Neural cell (in vitro differentiated cells): ENCODE data around the gene MYBPHL. TPM values are rescaled to one million over a fixed set of nuclear protein-coding genes. Genes with fewer than 3 reads are reported as not detected.

Experiments used
- H2AFZ ChIP-seq: fragments of 200-600, 300-800 bp; sonication (generic), shearing (Covaris generic); 2 replicates; pipeline ENCODE4 v1.6.0; 2014; ENCODE audit warnings: low read depth, mild to moderate bottlenecking, antibody characterized with exemption, low read length, moderate library complexity
- H3F3A ChIP-seq: fragments of 200-600 bp; shearing (Covaris generic); 2 replicates; pipeline ENCODE4 v1.6.1; 2016; ENCODE audit warnings: mild to moderate bottlenecking, moderate library complexity, mixed read lengths, antibody characterized with exemption, low read length; ENCODE audit not compliant: insufficient read depth, poor library complexity, severe bottlenecking
- H3K27ac ChIP-seq: fragments of 200-600, 300-800 bp; sonication (generic), shearing (Covaris generic); 2 replicates; pipeline ENCODE4 v1.5.1; 2014; ENCODE audit warnings: mild to moderate bottlenecking, low read length, moderate library complexity
- H3K27me3 ChIP-seq: fragments of 300-800, 200-600 bp; sonication (generic), shearing (Covaris generic); 2 replicates; pipeline ENCODE4 v1.6.0; 2014; ENCODE audit warnings: mild to moderate bottlenecking, low read depth, low read length, moderate library complexity; ENCODE audit not compliant: insufficient read depth
- H3K36me3 ChIP-seq: fragments of 300-800, 200-600 bp; sonication (generic), shearing (Covaris generic); 2 replicates; pipeline ENCODE4 v1.5.1; 2014; ENCODE audit warnings: mild to moderate bottlenecking, antibody characterized with exemption, low read length, moderate library complexity; ENCODE audit not compliant: insufficient read depth
- H3K4me2 ChIP-seq: fragments of 300-800, 200-600 bp; sonication (generic), shearing (Covaris generic); 2 replicates; pipeline ENCODE4 v1.6.0; 2014; ENCODE audit warnings: mild to moderate bottlenecking, low read length
- H3K4me3 ChIP-seq: fragments of 300-800, 200-600 bp; sonication (generic), shearing (Covaris generic); 2 replicates; pipeline ENCODE4 v1.5.1; 2014; ENCODE audit warnings: mild to moderate bottlenecking, low read length, moderate library complexity
- H3K79me2 ChIP-seq: fragments of 200-600 bp; shearing (Covaris generic); replicated peaks from 2 replicates; pipeline ENCODE4 v1.6.0; 2014; ENCODE audit warnings: mild to moderate bottlenecking, low read length, moderate library complexity; ENCODE audit not compliant: insufficient read depth
- H3K9ac ChIP-seq: fragments of 300-800, 200-600 bp; sonication (generic), shearing (Covaris generic); 2 replicates; pipeline ENCODE4 v1.6.1; 2016; ENCODE audit warnings: mild to moderate bottlenecking, low read length, mixed read lengths
- H3K9me2 ChIP-seq: fragments of 200-600 bp; shearing (Covaris generic); 2 replicates; pipeline ENCODE4 v1.6.1; 2016; ENCODE audit warnings: mild to moderate bottlenecking, low read length, mixed read lengths; ENCODE audit not compliant: insufficient read depth
- H3K9me3 ChIP-seq: fragments of 200-600, 300-800 bp; sonication (generic), shearing (Covaris generic); 2 replicates; pipeline ENCODE4 v1.6.1; 2016; ENCODE audit warnings: mild to moderate bottlenecking, mixed run types, low read length, moderate library complexity, mixed read lengths
- H4K20me1 ChIP-seq: fragments of 200-600 bp; shearing (Covaris generic); 2 replicates; pipeline ENCODE4 v1.6.1; 2016; ENCODE audit warnings: mild to moderate bottlenecking, mixed run types; ENCODE audit not compliant: insufficient read depth
- EZH2 ChIP-seq: fragments of 200-600, 300-800 bp; shearing (Covaris generic), sonication (generic); IDR thresholded peaks from 2 replicates; pipeline ENCODE4 v1.6.1; 2014; ENCODE audit warnings: antibody characterized with exemption, low read length, borderline replicate concordance, mild to moderate bottlenecking; ENCODE audit not compliant: insufficient read depth, poor library complexity, severe bottlenecking
- MXI1 ChIP-seq: fragments of 450-650 bp; conservative IDR thresholded peaks from 2 replicates; pipeline ENCODE4 v1.6.1; 2014; ENCODE audit warnings: antibody characterized with exemption, mild to moderate bottlenecking; ENCODE audit not compliant: poor library complexity, severe bottlenecking
- POLR2AphosphoS5 ChIP-seq: IDR thresholded peaks from 2 replicates; pipeline ENCODE4 v1.6.1; 2012
- RAD21 ChIP-seq: fragments of 450-650 bp; conservative IDR thresholded peaks from 2 replicates; pipeline ENCODE4 v1.6.1; 2014; ENCODE audit warnings: antibody characterized with exemption, mild to moderate bottlenecking, moderate library complexity
- SMC3 ChIP-seq: fragments of 450-650 bp; conservative IDR thresholded peaks from 2 replicates; pipeline ENCODE4 v1.6.1; 2014; ENCODE audit warnings: antibody characterized with exemption, mild to moderate bottlenecking, moderate library complexity; ENCODE audit not compliant: poor library complexity
- TAF1 ChIP-seq: IDR thresholded peaks from 2 replicates; pipeline ENCODE4 v1.6.1; 2012; ENCODE audit warnings: low read depth
- polyA plus RNA-seq: library from polyadenylated mRNA; depleted of rRNA; stranded (reverse); fragments of >200 nt; gene quantifications from 2 replicates; pipeline ENCODE4 v1.2.3, GENCODE V29; 2014
- TF ChIP-seq, protein P1 (sequence below): IDR thresholded peaks from 2 replicates; pipeline ENCODE4 v1.6.1; 2012; ENCODE audit warnings: borderline replicate concordance

The MYBPHL gene
- polyA plus RNA-seq, 1 donor from 2014 or later = 1.6 TPM

DNA sequence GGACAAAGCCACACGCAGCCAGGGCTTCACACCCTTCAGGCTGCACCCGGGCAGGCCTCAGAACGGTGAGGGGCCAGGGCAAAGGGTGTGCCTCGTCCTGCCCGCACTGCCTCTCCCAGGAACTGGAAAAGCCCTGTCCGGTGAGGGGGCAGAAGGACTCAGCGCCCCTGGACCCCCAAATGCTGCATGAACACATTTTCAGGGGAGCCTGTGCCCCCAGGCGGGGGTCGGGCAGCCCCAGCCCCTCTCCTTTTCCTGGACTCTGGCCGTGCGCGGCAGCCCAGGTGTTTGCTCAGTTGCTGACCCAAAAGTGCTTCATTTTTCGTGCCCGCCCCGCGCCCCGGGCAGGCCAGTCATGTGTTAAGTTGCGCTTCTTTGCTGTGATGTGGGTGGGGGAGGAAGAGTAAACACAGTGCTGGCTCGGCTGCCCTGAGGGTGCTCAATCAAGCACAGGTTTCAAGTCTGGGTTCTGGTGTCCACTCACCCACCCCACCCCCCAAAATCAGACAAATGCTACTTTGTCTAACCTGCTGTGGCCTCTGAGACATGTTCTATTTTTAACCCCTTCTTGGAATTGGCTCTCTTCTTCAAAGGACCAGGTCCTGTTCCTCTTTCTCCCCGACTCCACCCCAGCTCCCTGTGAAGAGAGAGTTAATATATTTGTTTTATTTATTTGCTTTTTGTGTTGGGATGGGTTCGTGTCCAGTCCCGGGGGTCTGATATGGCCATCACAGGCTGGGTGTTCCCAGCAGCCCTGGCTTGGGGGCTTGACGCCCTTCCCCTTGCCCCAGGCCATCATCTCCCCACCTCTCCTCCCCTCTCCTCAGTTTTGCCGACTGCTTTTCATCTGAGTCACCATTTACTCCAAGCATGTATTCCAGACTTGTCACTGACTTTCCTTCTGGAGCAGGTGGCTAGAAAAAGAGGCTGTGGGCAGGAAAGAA lies 32.0 kb downstream of the MYBPHL start:
- Histone ChIP-seq H3K9me3 (no peaks in the 10 kb centered on the region), H3K27me3 (no peaks in the 10 kb centered on the region), H3K9ac (no peak overlapping the region), H3K36me3 (no peaks in the 10 kb centered on the region), H3K9me2 (no peaks in the 10 kb centered on the region), H3K4me2 (no peak overlapping the region), H3K27ac (no peak overlapping the region), H3K79me2 (no peaks in the 10 kb centered on the region), H4K20me1 (no peaks in the 10 kb centered on the region), H3F3A (no peaks in the 10 kb centered on the region), H2AFZ (no peak overlapping the region), H3K4me3 (no peak overlapping the region)
- TF ChIP-seq EZH2 (no peak), POLR2AphosphoS5 (no peak)

DNA sequence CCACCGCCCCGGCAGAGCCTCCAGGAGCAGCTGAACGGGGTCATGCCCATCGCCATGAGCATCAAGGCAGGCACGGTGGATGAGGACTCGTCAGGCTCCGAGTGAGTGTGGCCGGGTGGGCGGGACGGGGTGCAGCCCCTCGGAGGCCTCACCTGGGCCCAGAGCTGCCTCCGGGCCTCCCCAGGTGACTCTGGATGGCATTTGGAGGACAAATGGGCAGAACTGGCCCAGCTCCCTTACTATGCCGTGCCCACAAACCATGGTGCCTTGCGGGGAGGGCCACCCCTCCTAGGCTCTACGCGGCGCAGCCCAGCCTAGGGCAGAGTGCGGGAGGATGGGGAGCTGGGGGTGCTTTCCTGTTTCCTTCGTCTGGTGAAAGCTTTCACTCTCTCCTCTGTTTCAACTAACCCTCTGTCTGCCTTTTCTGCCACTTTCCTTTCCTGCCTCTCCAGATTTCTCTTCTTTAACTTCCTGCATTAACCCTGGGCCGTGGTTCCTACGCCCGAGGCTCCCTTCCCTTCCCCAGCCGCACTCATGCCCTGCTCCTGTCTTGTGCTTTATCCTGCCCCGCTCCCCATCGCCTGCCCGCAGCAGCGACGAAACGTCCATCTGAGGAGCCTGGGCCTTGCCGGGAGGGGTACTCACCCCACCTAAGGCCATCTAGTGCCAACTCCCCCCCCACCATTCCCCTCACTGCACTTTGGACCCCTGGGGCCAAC lies 33.1 kb downstream of the MYBPHL start:
- no peak overlapping the region for H3K4me2 ChIP-seq
- no peaks in the 10 kb centered on the region for H3K36me3 ChIP-seq
- H3K9ac ChIP-seq = no peak overlapping the region

More for the DNA sequence above, 33.1 kb downstream of the MYBPHL start:
- TF ChIP-seq SMC3 = no peak
- no peak for TF ChIP-seq TAF1
- TF ChIP-seq EZH2 = no peak
- no peak for TF ChIP-seq POLR2AphosphoS5
- TF ChIP-seq MXI1 = no peak
- no peak for TF ChIP-seq RAD21
- TF ChIP-seq, protein P1, sequence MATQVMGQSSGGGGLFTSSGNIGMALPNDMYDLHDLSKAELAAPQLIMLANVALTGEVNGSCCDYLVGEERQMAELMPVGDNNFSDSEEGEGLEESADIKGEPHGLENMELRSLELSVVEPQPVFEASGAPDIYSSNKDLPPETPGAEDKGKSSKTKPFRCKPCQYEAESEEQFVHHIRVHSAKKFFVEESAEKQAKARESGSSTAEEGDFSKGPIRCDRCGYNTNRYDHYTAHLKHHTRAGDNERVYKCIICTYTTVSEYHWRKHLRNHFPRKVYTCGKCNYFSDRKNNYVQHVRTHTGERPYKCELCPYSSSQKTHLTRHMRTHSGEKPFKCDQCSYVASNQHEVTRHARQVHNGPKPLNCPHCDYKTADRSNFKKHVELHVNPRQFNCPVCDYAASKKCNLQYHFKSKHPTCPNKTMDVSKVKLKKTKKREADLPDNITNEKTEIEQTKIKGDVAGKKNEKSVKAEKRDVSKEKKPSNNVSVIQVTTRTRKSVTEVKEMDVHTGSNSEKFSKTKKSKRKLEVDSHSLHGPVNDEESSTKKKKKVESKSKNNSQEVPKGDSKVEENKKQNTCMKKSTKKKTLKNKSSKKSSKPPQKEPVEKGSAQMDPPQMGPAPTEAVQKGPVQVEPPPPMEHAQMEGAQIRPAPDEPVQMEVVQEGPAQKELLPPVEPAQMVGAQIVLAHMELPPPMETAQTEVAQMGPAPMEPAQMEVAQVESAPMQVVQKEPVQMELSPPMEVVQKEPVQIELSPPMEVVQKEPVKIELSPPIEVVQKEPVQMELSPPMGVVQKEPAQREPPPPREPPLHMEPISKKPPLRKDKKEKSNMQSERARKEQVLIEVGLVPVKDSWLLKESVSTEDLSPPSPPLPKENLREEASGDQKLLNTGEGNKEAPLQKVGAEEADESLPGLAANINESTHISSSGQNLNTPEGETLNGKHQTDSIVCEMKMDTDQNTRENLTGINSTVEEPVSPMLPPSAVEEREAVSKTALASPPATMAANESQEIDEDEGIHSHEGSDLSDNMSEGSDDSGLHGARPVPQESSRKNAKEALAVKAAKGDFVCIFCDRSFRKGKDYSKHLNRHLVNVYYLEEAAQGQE = no peak
- H3K9me2 ChIP-seq = no peaks in the 10 kb centered on the region
- H3F3A ChIP-seq = no peaks in the 10 kb centered on the region
- no peak overlapping the region for H3K4me3 ChIP-seq
- no peaks in the 10 kb centered on the region for H3K79me2 ChIP-seq
- H3K27me3 ChIP-seq = no peaks in the 10 kb centered on the region
- no peaks in the 10 kb centered on the region for H4K20me1 ChIP-seq
- no peaks in the 10 kb centered on the region for H3K9me3 ChIP-seq
- no peak overlapping the region for H3K27ac ChIP-seq
- no peak overlapping the region for H2AFZ ChIP-seq
